Neural progenitor cell (in vitro differentiated cells): ENCODE data around the gene ANO10. TPM values are rescaled to one million over a fixed set of nuclear protein-coding genes. Genes with fewer than 3 reads are reported as not detected.
"Not testable (repeated sequence)": the region's sequence is repeated elsewhere in the genome, so short reads cannot be mapped to it uniquely, and the experiment has no call there.

ENCODE experiments used
- DNase-seq: peaks from one replicate; pipeline ENCODE4 v3.0.0-alpha.2; 2016; ENCODE audit warnings: low spot score
- H2AFZ ChIP-seq: fragments of 200-600 bp; sonication (generic); replicated peaks from 2 replicates; pipeline ENCODE4 v1.6.1; 2016; ENCODE audit warnings: antibody characterized with exemption
- H3F3A ChIP-seq: fragments of 200-600 bp; sonication (generic); 2 replicates; pipeline ENCODE4 v1.6.1; 2016; ENCODE audit warnings: antibody characterized with exemption, low read depth
- H3K27ac ChIP-seq: fragments of 200-600 bp; sonication (generic); 2 replicates; pipeline ENCODE4 v1.5.1; 2016; ENCODE audit warnings: mild to moderate bottlenecking
- H3K27me3 ChIP-seq: fragments of 200-600 bp; sonication (generic); 2 replicates; pipeline ENCODE4 v1.6.1; 2016; ENCODE audit warnings: mild to moderate bottlenecking, moderate library complexity
- H3K36me3 ChIP-seq: fragments of 200-600 bp; sonication (generic); 2 replicates; pipeline ENCODE4 v1.5.1; 2016
- H3K4me1 ChIP-seq: fragments of 200-600 bp; sonication (generic); 2 replicates; pipeline ENCODE4 v1.6.1; 2016; ENCODE audit warnings: mixed run types
- H3K4me2 ChIP-seq: fragments of 200-600 bp; sonication (generic); 2 replicates; pipeline ENCODE4 v1.6.1; 2016
- H3K4me3 ChIP-seq: fragments of 200-600 bp; sonication (generic); 2 replicates; pipeline ENCODE4 v1.5.1; 2016
- H3K79me2 ChIP-seq: fragments of 200-600 bp; sonication (generic); 2 replicates; pipeline ENCODE4 v1.6.1; 2016; ENCODE audit warnings: low read depth
- H3K9ac ChIP-seq: fragments of 200-600 bp; sonication (generic); 2 replicates; pipeline ENCODE4 v1.6.1; 2016
- H3K9me3 ChIP-seq: fragments of 200-600 bp; sonication (generic); 2 replicates; pipeline ENCODE4 v1.5.1; 2016; ENCODE audit warnings: low read depth
- H4K20me1 ChIP-seq: fragments of 200-600 bp; sonication (generic); 2 replicates; pipeline ENCODE4 v1.6.1; 2016; ENCODE audit warnings: low read depth
- H3K27ac Mint-ChIP-seq: 3 replicates; pipeline ENCODE4 v1.8.0; 2021; ENCODE audit warnings: mixed read lengths
- H3K27me3 Mint-ChIP-seq: 2 replicates; pipeline ENCODE4 v1.8.0; 2022; ENCODE audit warnings: low read depth, mild to moderate bottlenecking, inconsistent platforms, moderate library complexity, mixed read lengths; ENCODE audit not compliant: insufficient read depth
- H3K36me3 Mint-ChIP-seq: 3 replicates; pipeline ENCODE4 v1.8.0; 2021; ENCODE audit warnings: mixed read lengths
- H3K4me1 Mint-ChIP-seq: 3 replicates; pipeline ENCODE4 v1.8.0; 2021; ENCODE audit warnings: mixed read lengths
- H3K4me3 Mint-ChIP-seq: 3 replicates; pipeline ENCODE4 v1.8.0; 2021; ENCODE audit warnings: mild to moderate bottlenecking, moderate library complexity, mixed read lengths
- H3K9me3 Mint-ChIP-seq: 3 replicates; pipeline ENCODE4 v1.8.0; 2020; ENCODE audit warnings: mixed read lengths
- EZH2 ChIP-seq: fragments of 200-600 bp; sonication (generic); IDR thresholded peaks from 2 replicates; pipeline ENCODE4 v1.6.1; 2017; ENCODE audit warnings: antibody characterized with exemption, mild to moderate bottlenecking, moderate library complexity
- EZH2phosphoT487 ChIP-seq: fragments of 200-600 bp; sonication (generic); IDR thresholded peaks from 2 replicates; pipeline ENCODE4 v1.6.1; 2017; ENCODE audit warnings: antibody characterized with exemption
- total RNA-seq: library from RNA; depleted of rRNA; stranded (reverse); fragments of >200 nt; gene quantifications from 2 replicates; pipeline ENCODE4 v1.2.3, GENCODE V29; 2015; ENCODE audit warnings: low replicate concordance
- TF ChIP-seq, protein P1 (sequence below): fragments of 200-600 bp; sonication (generic); IDR thresholded peaks from 2 replicates; pipeline ENCODE4 v1.5.1; 2017; ENCODE audit warnings: antibody characterized with exemption, mild to moderate bottlenecking

The ANO10 gene
- total RNA-seq, 1 donor from 2014 or later = 44.4 TPM

DNA sequence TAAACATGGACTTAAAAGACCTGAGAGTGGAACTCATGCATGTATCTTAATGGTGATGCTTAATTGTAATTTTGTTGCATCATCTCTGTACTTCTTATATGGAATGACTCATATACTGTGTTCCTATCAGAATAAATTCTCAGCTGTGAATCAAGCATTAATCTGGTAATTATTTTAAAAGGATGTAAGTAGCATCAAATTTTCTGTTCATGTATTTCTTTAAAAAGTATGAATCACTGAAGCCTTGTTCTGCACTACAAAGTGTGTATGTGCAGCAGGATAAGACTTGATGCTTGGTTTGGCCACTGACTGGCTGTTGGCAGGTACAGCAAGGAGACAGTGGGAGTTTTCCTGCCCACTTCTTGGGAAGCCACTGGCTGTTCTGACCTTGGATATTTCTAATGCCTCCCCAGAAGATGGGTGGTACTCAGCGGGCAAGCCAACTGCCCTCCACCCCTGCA lies 123.9 kb downstream of the ANO10 start:
- Histone ChIP-seq H3K36me3 (no peaks in the 10 kb centered on the region), H4K20me1 (no peaks in the 10 kb centered on the region), H3K27ac (peak overlapping the region; percentile 75), H2AFZ (no peak overlapping the region), H3K27me3 (no peaks in the 10 kb centered on the region), H3K9ac (no peak overlapping the region), H3F3A (peaks cover 30% of the 10 kb centered on the region), H3K4me1 (peaks cover 26% of the 10 kb centered on the region), H3K79me2 (no peaks in the 10 kb centered on the region), H3K9me3 (no peaks in the 10 kb centered on the region), H3K4me3 (no peak overlapping the region), H3K4me2 (no peak overlapping the region)
- H3K9me3 Mint-ChIP-seq = no peaks in the 10 kb centered on the region
- DNase-seq = no peak
- peaks cover 17% of the 10 kb centered on the region for H3K4me1 Mint-ChIP-seq
- no peak for TF ChIP-seq EZH2phosphoT487
- no peak for TF ChIP-seq EZH2
- TF ChIP-seq, protein P1, sequence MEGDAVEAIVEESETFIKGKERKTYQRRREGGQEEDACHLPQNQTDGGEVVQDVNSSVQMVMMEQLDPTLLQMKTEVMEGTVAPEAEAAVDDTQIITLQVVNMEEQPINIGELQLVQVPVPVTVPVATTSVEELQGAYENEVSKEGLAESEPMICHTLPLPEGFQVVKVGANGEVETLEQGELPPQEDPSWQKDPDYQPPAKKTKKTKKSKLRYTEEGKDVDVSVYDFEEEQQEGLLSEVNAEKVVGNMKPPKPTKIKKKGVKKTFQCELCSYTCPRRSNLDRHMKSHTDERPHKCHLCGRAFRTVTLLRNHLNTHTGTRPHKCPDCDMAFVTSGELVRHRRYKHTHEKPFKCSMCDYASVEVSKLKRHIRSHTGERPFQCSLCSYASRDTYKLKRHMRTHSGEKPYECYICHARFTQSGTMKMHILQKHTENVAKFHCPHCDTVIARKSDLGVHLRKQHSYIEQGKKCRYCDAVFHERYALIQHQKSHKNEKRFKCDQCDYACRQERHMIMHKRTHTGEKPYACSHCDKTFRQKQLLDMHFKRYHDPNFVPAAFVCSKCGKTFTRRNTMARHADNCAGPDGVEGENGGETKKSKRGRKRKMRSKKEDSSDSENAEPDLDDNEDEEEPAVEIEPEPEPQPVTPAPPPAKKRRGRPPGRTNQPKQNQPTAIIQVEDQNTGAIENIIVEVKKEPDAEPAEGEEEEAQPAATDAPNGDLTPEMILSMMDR = no peak
- H3K27ac Mint-ChIP-seq = no peak overlapping the region
- H3K36me3 Mint-ChIP-seq = peaks cover 2% of the 10 kb centered on the region
- no peak overlapping the region for H3K4me3 Mint-ChIP-seq
- peaks cover 2% of the 10 kb centered on the region for H3K27me3 Mint-ChIP-seq

DNA sequence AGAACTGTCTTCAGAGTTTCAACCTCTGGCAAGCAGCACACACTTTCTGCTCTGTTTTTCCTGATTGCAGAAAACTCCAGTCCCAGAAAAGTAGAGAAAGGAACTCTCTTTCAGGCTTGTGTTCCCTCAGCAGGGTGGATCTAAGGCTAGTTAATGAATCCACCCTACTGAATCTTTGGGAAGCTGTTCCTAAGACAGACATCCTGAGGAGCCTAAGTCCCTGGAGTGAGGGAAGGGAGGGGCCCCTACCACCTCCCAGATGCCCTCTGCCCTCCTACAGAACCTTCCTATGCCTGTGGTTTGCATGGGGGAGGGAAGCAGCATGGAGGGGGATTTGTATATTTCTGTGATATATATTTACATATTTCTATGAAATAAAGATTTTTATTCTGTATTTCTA lies 124.4 kb downstream of the ANO10 start:
- peak overlapping the region; percentile 86 for H3K27ac ChIP-seq
- no peaks in the 10 kb centered on the region for H3K79me2 ChIP-seq
- peaks cover 30% of the 10 kb centered on the region for H3F3A ChIP-seq
- Mint-ChIP-seq H3K4me1 (peaks cover 17% of the 10 kb centered on the region), H3K27ac (peak overlapping the region; percentile 59), H3K9me3 (no peaks in the 10 kb centered on the region), H3K27me3 (peaks cover 2% of the 10 kb centered on the region), H3K36me3 (peaks cover 2% of the 10 kb centered on the region), H3K4me3 (no peak overlapping the region)
- H3K27me3 ChIP-seq = no peaks in the 10 kb centered on the region
- no peaks in the 10 kb centered on the region for H4K20me1 ChIP-seq
- H2AFZ ChIP-seq = no peak overlapping the region
- peaks cover 26% of the 10 kb centered on the region for H3K4me1 ChIP-seq
- peak overlapping the region; percentile 3 for H3K4me3 ChIP-seq
- DNase-seq = peak; percentile 63
- TF ChIP-seq EZH2 = no peak
- no peak for TF ChIP-seq EZH2phosphoT487
- TF ChIP-seq, protein P1 = no peak
- H3K36me3 ChIP-seq = no peaks in the 10 kb centered on the region
- no peaks in the 10 kb centered on the region for H3K9me3 ChIP-seq
- H3K4me2 ChIP-seq = peak overlapping the region; percentile 62
- no peak overlapping the region for H3K9ac ChIP-seq

DNA sequence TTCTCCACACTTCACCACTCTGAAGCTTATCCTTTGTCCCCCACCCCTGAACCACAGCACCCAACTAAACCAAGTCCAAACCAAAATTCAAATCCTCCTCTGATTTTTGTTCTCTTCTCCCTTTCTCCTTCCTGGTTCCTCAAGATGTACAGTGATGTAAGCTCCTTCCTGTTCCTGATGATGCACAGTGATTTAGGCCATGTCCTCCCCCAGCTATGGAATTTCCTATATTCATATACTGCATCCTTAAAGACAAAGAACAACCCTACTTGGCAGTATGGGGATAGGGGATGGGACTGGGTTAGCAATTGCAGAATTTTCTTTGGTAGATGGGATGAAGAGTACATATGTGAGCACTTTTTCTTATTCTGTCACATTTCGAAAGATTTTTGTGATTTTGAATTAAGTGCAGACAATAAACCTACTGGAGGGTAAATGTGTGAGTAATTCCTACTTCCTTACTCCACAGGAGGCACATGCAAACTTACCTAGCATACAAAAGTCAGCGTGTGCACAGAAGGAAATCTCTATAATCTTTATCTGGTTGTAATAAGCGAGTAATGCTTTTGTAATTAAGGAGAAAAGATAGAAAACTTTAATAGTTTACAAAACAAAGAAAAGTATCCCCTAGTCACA lies 125.0 kb downstream of the ANO10 start:
- Mint-ChIP-seq H3K4me3 (no peak overlapping the region), H3K36me3 (peaks cover 3% of the 10 kb centered on the region), H3K27ac (peak overlapping the region; percentile 59), H3K27me3 (peaks cover 2% of the 10 kb centered on the region), H3K4me1 (peaks cover 17% of the 10 kb centered on the region), H3K9me3 (no peaks in the 10 kb centered on the region)
- no peaks in the 10 kb centered on the region for H4K20me1 ChIP-seq
- DNase-seq = no peak
- no peak overlapping the region for H2AFZ ChIP-seq
- TF ChIP-seq EZH2phosphoT487 = no peak
- TF ChIP-seq, protein P1 = no peak
- no peaks in the 10 kb centered on the region for H3K36me3 ChIP-seq
- no peaks in the 10 kb centered on the region for H3K27me3 ChIP-seq
- H3K27ac ChIP-seq = peak overlapping the region; percentile 86
- H3K79me2 ChIP-seq = no peaks in the 10 kb centered on the region
- H3F3A ChIP-seq = peaks cover 30% of the 10 kb centered on the region
- no peaks in the 10 kb centered on the region for H3K9me3 ChIP-seq
- H3K4me1 ChIP-seq = peaks cover 26% of the 10 kb centered on the region
- peak overlapping the region; percentile 3 for H3K4me3 ChIP-seq
- peak overlapping the region; percentile 62 for H3K4me2 ChIP-seq
- peak overlapping the region; percentile 39 for H3K9ac ChIP-seq

DNA sequence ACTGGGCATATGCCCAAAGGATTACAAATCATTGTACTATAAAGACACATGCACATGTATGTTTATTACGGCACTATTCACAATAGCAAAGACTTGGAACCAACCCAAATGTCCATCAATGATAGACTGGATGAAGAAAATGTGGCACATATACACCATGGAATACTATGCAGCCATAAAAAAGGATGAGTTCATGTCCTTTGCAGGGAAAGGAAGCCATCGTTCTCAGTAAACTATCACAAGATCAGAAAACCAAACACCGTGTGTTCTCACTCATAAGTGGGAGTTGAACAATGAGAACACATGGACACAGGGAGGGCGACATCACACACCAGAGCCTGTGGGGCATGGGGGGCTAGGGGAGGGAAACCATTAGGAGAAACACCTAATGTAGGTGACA lies 128.9 kb downstream of the ANO10 start:
- not testable (repeated sequence) for H3K4me3 ChIP-seq, H3K27ac ChIP-seq, H3K4me2 ChIP-seq, H3K27me3 ChIP-seq, H3K36me3 Mint-ChIP-seq, H3K9ac ChIP-seq, H3K27ac Mint-ChIP-seq, DNase-seq, H3K9me3 ChIP-seq, H4K20me1 ChIP-seq, H3K79me2 ChIP-seq, H3K27me3 Mint-ChIP-seq, H2AFZ ChIP-seq, H3K9me3 Mint-ChIP-seq, H3K36me3 ChIP-seq, H3K4me3 Mint-ChIP-seq
- H3K4me1 Mint-ChIP-seq = peaks cover 14% of the 10 kb centered on the region
- Histone ChIP-seq H3F3A (peaks cover 23% of the 10 kb centered on the region), H3K4me1 (peaks cover 16% of the 10 kb centered on the region)

DNA sequence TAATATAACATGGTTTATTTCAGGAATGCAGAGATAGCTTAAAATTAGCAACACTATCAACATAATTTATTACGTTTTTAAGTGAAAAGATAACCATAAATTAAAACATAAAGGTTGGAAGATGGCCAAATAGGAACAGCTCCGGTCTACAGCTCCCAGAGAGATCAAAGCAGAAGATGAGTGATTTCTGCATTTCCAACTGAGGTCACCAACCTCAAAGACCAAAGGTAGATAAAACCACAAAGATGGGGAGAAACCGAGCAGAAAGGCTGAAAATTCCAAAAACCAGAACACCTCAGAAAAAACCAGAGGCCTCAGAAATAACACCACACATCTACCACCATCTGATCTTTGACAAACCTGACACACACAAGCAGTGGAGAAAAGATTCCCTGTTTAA lies 130.0 kb downstream of the ANO10 start:
- H3K9me3 ChIP-seq, H3K79me2 ChIP-seq, H3K4me1 ChIP-seq, H3K27ac Mint-ChIP-seq, DNase-seq, H3K36me3 Mint-ChIP-seq, H3K9me3 Mint-ChIP-seq, H3K4me3 ChIP-seq, H3K4me3 Mint-ChIP-seq, H2AFZ ChIP-seq, H3K4me1 Mint-ChIP-seq, H3K4me2 ChIP-seq, H3K27me3 ChIP-seq, H3K27ac ChIP-seq, H3K36me3 ChIP-seq, H4K20me1 ChIP-seq, H3K27me3 Mint-ChIP-seq, H3K9ac ChIP-seq: not testable (repeated sequence)
- H3F3A ChIP-seq = peaks cover 11% of the 10 kb centered on the region
